ENCODE results near the gene MPZL2. TPM values are rescaled to one million over a fixed set of nuclear protein-coding genes. Genes with fewer than 3 reads are reported as not detected.

The MPZL2 gene
- total RNA-seq, 1 experiment from 2014 or later: not detected

DNA sequence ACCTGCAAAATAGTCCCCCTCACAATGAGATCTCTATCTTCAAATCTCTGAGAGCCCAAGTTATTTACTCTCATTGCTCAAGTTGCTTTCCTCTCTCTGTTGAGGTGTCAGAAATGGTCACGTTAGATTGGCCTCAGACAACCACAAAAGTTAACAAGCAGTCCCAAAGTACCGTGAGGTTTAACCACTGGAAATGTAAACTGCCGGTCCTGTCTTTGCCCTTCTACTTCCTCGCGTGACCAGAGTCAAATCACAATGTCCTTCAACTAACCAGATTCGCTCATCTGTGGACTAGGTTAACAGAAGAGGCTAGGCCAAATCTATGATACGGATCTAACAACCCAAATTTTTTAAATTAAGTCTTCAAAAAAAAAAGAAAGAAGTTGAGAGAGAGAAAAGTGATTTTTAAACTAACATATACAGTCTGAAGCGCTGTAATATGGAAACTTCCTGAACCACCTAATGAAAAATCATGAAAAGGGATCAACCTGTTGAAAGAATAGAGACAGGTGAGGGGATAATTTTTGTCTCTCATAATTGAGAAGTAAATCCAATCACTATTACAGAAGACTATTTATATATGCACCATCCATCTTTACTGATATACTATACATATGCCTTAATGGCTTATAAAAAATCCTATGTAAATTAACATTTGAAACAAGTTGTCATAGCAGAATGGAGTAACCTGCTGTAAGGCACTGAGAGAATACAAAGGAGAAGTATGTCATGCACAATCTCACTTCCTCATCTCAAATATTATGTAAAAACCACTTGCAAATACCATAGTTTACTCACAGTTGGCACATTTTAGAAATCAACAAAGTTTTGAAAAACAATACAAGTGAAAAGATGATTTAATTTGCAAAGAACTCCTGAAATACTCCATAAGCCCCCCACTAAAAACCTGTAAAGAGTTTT is 36.0 kb downstream of the MPZL2 start:
- H3K4me3 ChIP-seq: no peak overlapping the region
- no peaks in the 10 kb centered on the region for H3K36me3 ChIP-seq
- H3K27ac ChIP-seq: no peak overlapping the region
- no peaks in the 10 kb centered on the region for H3K9me3 ChIP-seq (replicated peaks)
- DNase-seq (ENCODE audit: low read depth in 1 of 2, low spot score in 2 of 2): no peak
- H3K4me1 ChIP-seq (replicated peaks): no peaks in the 10 kb centered on the region
- H3K27me3 ChIP-seq (replicated peaks): no peaks in the 10 kb centered on the region

DNA sequence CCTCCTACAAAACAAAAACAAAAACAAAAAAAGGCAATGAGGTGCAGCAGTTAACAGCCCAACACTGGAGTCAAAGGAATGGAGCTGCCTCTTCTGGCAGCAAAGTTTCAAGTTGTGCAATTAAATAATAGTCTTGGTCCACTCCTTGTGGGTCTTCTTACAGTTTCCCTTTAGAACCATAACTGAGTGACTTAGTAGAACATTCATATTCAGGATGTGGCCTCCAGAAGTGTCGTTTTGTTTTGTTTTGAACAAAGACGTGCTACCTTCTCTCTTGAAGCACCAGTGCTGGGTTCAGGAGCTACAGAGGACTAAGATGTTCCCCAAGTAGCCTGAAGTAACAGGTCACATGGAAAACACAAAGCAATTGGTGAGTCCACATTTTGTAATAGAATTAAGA is 37.3 kb downstream of the MPZL2 start:
- Histone ChIP-seq H3K27me3 (replicated peaks) (no peaks in the 10 kb centered on the region), H3K4me1 (replicated peaks) (no peaks in the 10 kb centered on the region), H3K36me3 (no peaks in the 10 kb centered on the region), H3K9me3 (replicated peaks) (no peaks in the 10 kb centered on the region), H3K27ac (no peak overlapping the region), H3K4me3 (no peak overlapping the region)
- DNase-seq (ENCODE audit: low read depth in 1 of 2, low spot score in 2 of 2): no peak

DNA sequence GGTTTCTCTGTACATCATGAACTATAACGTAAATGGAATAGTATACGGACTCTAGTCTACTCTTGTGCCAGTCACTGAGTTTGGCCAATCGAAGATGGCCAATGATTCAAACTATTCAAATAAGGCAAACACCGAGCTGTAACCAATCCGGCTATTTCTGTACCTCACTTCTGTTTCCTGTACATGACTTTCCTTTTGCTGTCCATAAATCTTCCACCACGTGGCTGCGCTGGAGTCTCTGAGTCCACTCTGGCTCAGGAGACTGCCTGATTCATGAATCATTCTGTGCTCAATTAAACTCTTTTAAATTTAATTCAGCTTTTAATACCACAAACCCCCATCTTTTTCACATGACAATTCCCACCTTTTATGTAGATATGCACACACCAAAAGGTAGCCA is 37.8 kb downstream of the MPZL2 start:
- H3K4me1 ChIP-seq (replicated peaks): no peaks in the 10 kb centered on the region
- H3K36me3 ChIP-seq: no peaks in the 10 kb centered on the region
- no peak for DNase-seq (ENCODE audit: low read depth in 1 of 2, low spot score in 2 of 2)
- no peak overlapping the region for H3K27ac ChIP-seq
- H3K4me3 ChIP-seq: no peak overlapping the region
- H3K9me3 ChIP-seq (replicated peaks): no peaks in the 10 kb centered on the region
- no peaks in the 10 kb centered on the region for H3K27me3 ChIP-seq (replicated peaks)

GRCh38 chr11:118224511-118225188 is 39.4 kb downstream of the MPZL2 start, which contains the start of gene JAML:
Gene JAML (minus strand): TSS chr11:118225011. CDS start chr11:118214866, 10,145 bp downstream.
- no peak within 1 kb of the TSS for H3K4me3 ChIP-seq
- H3K27me3 ChIP-seq (replicated peaks): no peaks in the 10 kb centered on the region
- H3K27ac ChIP-seq: no peak within 1 kb of the TSS
- no peak for DNase-seq (ENCODE audit: low read depth in 1 of 2, low spot score in 2 of 2)
- H3K9me3 ChIP-seq (replicated peaks): no peaks in the 10 kb centered on the region
- no peaks in the 10 kb centered on the region for H3K4me1 ChIP-seq (replicated peaks)
- H3K36me3 ChIP-seq: no peaks in the 10 kb centered on the region

GRCh38 chr11:118223992-118224391 is 40.1 kb downstream of the MPZL2 start:
- Histone ChIP-seq H3K4me1 (replicated peaks) (no peaks in the 10 kb centered on the region), H3K36me3 (no peaks in the 10 kb centered on the region), H3K9me3 (replicated peaks) (no peaks in the 10 kb centered on the region), H3K4me3 (no peak overlapping the region), H3K27ac (no peak overlapping the region), H3K27me3 (replicated peaks) (no peaks in the 10 kb centered on the region)
- DNase-seq (ENCODE audit: low read depth in 1 of 2, low spot score in 2 of 2): no peak

- Histone ChIP-seq H3K4me1 (replicated peaks) (no peaks in the 10 kb centered on the region), H3K4me3 (no peak overlapping the region), H3K9me3 (replicated peaks) (no peaks in the 10 kb centered on the region), H3K36me3 (no peaks in the 10 kb centered on the region), H3K27me3 (replicated peaks) (no peaks in the 10 kb centered on the region), H3K27ac (no peak overlapping the region)
- no peak for DNase-seq (ENCODE audit: low read depth in 1 of 2, low spot score in 2 of 2)
Measured at GRCh38 chr11:118223570-118223969, 40.5 kb downstream of the MPZL2 start.

DNA sequence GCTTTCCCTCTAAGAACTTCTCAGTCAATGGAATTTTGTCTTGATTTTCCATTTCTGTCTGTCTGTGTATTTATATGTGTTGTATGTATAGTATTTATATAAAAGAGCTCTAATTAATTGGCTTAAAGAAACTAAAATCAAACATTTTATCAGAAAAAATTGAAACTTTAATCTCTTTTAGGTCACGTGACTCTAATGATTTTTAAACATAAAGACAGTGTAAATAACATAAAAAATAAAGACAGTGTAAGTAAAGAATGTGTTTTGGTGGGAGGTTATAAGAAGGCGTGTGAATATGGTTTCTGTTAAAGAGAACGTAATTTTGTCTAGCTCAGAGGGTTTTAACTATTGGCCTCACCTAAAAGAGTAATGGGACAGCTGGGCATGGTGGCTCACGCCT is 41.7 kb downstream of the MPZL2 start:
- Histone ChIP-seq H3K36me3 (no peaks in the 10 kb centered on the region), H3K27ac (no peak overlapping the region), H3K4me1 (replicated peaks) (no peaks in the 10 kb centered on the region), H3K4me3 (no peak overlapping the region), H3K9me3 (replicated peaks) (no peaks in the 10 kb centered on the region), H3K27me3 (replicated peaks) (no peaks in the 10 kb centered on the region)
- no peak for DNase-seq (ENCODE audit: low read depth in 1 of 2, low spot score in 2 of 2)

- no peak for DNase-seq (ENCODE audit: low read depth in 1 of 2, low spot score in 2 of 2)
- Histone ChIP-seq H3K36me3 (no peaks in the 10 kb centered on the region), H3K27ac (no peak overlapping the region), H3K27me3 (replicated peaks) (no peaks in the 10 kb centered on the region), H3K4me3 (no peak overlapping the region), H3K4me1 (replicated peaks) (no peaks in the 10 kb centered on the region), H3K9me3 (replicated peaks) (no peaks in the 10 kb centered on the region)
Measured at GRCh38 chr11:118221419-118221818, 42.7 kb downstream of the MPZL2 start.

DNA sequence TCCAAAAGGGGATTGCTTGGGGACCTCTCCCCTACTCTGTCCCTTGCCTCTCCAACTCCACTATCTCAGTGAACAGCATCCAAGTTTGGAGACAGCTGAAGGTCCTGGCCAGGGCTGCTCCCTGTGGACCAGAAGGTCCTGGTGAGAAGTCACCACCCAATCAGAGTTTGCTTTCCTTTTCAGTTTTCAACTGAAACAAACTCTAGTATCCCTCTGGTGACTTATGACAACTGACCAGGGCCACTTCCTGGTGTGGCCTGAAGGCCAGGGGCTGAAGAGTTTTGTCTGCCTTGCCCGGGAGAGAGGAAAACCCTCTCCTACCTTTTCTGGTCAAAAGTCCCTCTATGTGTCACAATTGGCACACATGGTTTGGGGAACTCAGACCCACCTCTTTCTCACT is 44.4 kb downstream of the MPZL2 start:
- no peaks in the 10 kb centered on the region for H3K36me3 ChIP-seq
- no peaks in the 10 kb centered on the region for H3K4me1 ChIP-seq (replicated peaks)
- no peak for DNase-seq (ENCODE audit: low read depth in 1 of 2, low spot score in 2 of 2)
- no peak overlapping the region for H3K27ac ChIP-seq
- H3K27me3 ChIP-seq (replicated peaks): no peaks in the 10 kb centered on the region
- no peak overlapping the region for H3K4me3 ChIP-seq
- H3K9me3 ChIP-seq (replicated peaks): no peaks in the 10 kb centered on the region

DNA sequence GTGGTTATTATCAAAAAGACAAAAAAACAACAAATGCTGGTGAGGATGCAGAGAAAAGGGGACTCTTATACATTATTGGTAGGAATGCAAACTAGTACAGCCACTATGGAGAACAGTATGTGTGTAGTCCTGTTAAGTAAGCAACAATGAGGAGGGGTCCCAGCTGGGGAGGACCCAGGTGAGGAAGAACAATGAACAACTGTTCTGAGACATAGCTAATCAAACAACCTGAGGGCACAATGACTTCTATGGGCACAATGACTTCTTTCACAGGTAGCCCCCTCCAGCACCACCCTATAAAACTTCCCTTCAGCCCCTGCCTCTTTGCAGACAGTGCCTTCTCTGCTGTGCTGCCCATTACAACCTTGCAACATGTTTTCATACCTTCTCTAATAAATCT is 44.9 kb downstream of the MPZL2 start:
- H3K27ac ChIP-seq: no peak overlapping the region
- H3K4me3 ChIP-seq: no peak overlapping the region
- no peaks in the 10 kb centered on the region for H3K27me3 ChIP-seq (replicated peaks)
- no peak for DNase-seq (ENCODE audit: low read depth in 1 of 2, low spot score in 2 of 2)
- H3K36me3 ChIP-seq: no peaks in the 10 kb centered on the region
- no peaks in the 10 kb centered on the region for H3K9me3 ChIP-seq (replicated peaks)
- no peaks in the 10 kb centered on the region for H3K4me1 ChIP-seq (replicated peaks)

- H3K27me3 ChIP-seq (replicated peaks): no peaks in the 10 kb centered on the region
- DNase-seq (ENCODE audit: low read depth in 1 of 2, low spot score in 2 of 2): no peak
- no peaks in the 10 kb centered on the region for H3K4me1 ChIP-seq (replicated peaks)
- no peaks in the 10 kb centered on the region for H3K36me3 ChIP-seq
- H3K9me3 ChIP-seq (replicated peaks): no peaks in the 10 kb centered on the region
- no peak overlapping the region for H3K27ac ChIP-seq
- no peak overlapping the region for H3K4me3 ChIP-seq
Measured at GRCh38 chr11:118217575-118217974, 46.5 kb downstream of the MPZL2 start.

- no peaks in the 10 kb centered on the region for H3K27me3 ChIP-seq (replicated peaks)
- H3K4me1 ChIP-seq (replicated peaks): no peaks in the 10 kb centered on the region
- H3K9me3 ChIP-seq (replicated peaks): no peaks in the 10 kb centered on the region
- no peak for DNase-seq (ENCODE audit: low read depth in 1 of 2, low spot score in 2 of 2)
- H3K36me3 ChIP-seq: no peaks in the 10 kb centered on the region
- H3K4me3 ChIP-seq: no peak overlapping the region
- H3K27ac ChIP-seq: no peak overlapping the region
Measured at GRCh38 chr11:118216621-118217481, 47.2 kb downstream of the MPZL2 start.

DNA sequence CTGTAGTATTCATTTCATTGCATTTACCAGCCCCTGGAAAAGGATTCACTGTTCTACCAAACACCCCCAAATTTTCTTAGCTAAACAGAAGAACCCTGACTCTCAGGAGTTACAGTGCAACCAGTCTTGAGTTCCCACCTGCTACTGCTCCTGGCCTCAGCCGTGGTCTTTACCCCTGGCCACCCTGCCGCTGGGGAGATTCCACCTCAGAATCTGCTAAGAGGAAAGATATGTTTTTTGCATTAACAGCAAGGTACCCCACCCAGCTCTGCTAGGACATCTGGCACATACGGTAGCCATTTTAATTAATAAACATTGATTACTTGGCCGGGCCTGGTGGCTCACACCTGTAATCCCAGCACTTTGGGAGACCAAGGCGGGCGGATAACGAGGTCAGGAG is 48.3 kb downstream of the MPZL2 start:
- Histone ChIP-seq H3K27ac (no peak overlapping the region), H3K9me3 (replicated peaks) (no peaks in the 10 kb centered on the region), H3K4me1 (replicated peaks) (no peaks in the 10 kb centered on the region), H3K36me3 (no peaks in the 10 kb centered on the region), H3K4me3 (no peak overlapping the region), H3K27me3 (replicated peaks) (no peaks in the 10 kb centered on the region)
- DNase-seq (ENCODE audit: low read depth in 1 of 2, low spot score in 2 of 2): no peak

Measured in SJSA1 (cell line).